Heart left ventricle (tissue), 13 donors: ENCODE measurements around the gene RAP1GAP.

ENCODE experiments used
- POLR2A ChIP-seq, 2 donors: fragments of 450-650 bp; IDR thresholded peaks; one replicate each; pipeline ENCODE4 v1.6.1; 2017; ENCODE audit warnings: antibody characterized with exemption in 2 of 2, mild to moderate bottlenecking in 2 of 2, moderate library complexity in 2 of 2
- TF ChIP-seq, protein P1 (sequence below), 12 donors: fragments of 200-600 bp; sonication (generic) in 4 of 12; IDR thresholded peaks; one replicate each; pipeline versions ENCODE4 v1.5.0 to v1.8.0; 2018 to 2022; ENCODE audit warnings: antibody characterized with exemption in 12 of 12, mild to moderate bottlenecking in 5 of 12
- donor health status: ischemic (EF 13 %, LVEDD 7.1; RV severe dilation, severe dysfunction).
- donor health status: DM: no; HTN: yes; CAD: no.
- donor health status: DM: no; HTN: no; CAD: no.
- donor health status: ischemic (EF 25% LVEDD 6.9; RV normal size, moderate dysfunction).
- donor health status: ischemic (EF 25% LVEDD 5.7; RV mildly dilated, moderate dysfunction).
- donor health status: ischemic (EF 35%, LVEDD 5.7; RV mildly dilated, moderate dysfunction).
- donor health status: nonischemic (EF 11% LVEDD 7.7; RV severe dilation, severe dysfunction).
- donor health status: DM: yes; HTN: yes; CAD: no.
- donor health status: PGD.
- donor health status: ischemic (EF 29% LVEDD 5.4; RV normal size, mild dysfunction).
- donor health status: nonischemic (EF 23%, LVEDD 6.1; RV moderate dilation, normal function).

DNA sequence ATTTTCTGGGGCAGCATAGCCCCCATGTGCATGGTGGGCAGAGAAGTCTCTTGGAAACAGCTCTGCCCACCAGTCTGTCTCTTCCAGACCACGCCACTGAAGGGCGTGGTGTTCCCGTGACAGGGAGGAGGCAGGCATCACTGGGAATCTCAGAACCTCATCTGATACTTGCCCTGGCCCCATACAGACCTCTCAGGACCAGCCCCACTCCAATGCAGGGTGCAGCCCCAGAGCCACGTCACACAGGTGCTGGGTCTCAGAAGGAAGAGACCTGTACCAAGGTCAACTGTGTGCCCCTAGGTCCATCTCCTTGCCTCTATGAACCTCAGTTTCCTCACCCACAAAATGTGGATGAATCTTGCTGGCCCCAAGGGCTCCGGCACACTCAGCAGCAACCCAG lies 7.3 kb downstream of the RAP1GAP start:
- TF ChIP-seq, protein P1, sequence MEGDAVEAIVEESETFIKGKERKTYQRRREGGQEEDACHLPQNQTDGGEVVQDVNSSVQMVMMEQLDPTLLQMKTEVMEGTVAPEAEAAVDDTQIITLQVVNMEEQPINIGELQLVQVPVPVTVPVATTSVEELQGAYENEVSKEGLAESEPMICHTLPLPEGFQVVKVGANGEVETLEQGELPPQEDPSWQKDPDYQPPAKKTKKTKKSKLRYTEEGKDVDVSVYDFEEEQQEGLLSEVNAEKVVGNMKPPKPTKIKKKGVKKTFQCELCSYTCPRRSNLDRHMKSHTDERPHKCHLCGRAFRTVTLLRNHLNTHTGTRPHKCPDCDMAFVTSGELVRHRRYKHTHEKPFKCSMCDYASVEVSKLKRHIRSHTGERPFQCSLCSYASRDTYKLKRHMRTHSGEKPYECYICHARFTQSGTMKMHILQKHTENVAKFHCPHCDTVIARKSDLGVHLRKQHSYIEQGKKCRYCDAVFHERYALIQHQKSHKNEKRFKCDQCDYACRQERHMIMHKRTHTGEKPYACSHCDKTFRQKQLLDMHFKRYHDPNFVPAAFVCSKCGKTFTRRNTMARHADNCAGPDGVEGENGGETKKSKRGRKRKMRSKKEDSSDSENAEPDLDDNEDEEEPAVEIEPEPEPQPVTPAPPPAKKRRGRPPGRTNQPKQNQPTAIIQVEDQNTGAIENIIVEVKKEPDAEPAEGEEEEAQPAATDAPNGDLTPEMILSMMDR (IDR thresholded peaks at IDR 0.05): no peak
- TF ChIP-seq POLR2A (IDR thresholded peaks at IDR 0.05): no peak
